Glutamatergic neuron (in vitro differentiated cells): ENCODE data around the gene RSKR. TPM values are rescaled to one million over a fixed set of nuclear protein-coding genes. Genes with fewer than 3 reads are reported as not detected.

Experiments
- DNase-seq: peaks from one replicate; pipeline ENCODE4 v3.0.0; 2022
- H3K27ac Mint-ChIP-seq: one replicate; pipeline ENCODE4 v1.8.0; 2020; ENCODE audit warnings: mild to moderate bottlenecking, mixed read lengths, inconsistent platforms; ENCODE audit not compliant: unreplicated experiment
- H3K27me3 Mint-ChIP-seq: one replicate; pipeline ENCODE4 v1.8.0; 2020; ENCODE audit warnings: mild to moderate bottlenecking, moderate library complexity, mixed read lengths, inconsistent platforms; ENCODE audit not compliant: unreplicated experiment
- H3K36me3 Mint-ChIP-seq: one replicate; pipeline ENCODE4 v1.8.0; 2020; ENCODE audit warnings: mild to moderate bottlenecking, mixed read lengths, inconsistent platforms; ENCODE audit not compliant: unreplicated experiment
- H3K4me1 Mint-ChIP-seq: one replicate; pipeline ENCODE4 v1.8.0; 2020; ENCODE audit warnings: mild to moderate bottlenecking, low read depth, mixed read lengths, inconsistent platforms; ENCODE audit not compliant: unreplicated experiment
- H3K4me3 Mint-ChIP-seq: one replicate; pipeline ENCODE4 v1.8.0; 2020; ENCODE audit warnings: mild to moderate bottlenecking, mixed read lengths, inconsistent platforms; ENCODE audit not compliant: unreplicated experiment
- H3K9me3 Mint-ChIP-seq: one replicate; pipeline ENCODE4 v1.8.0; 2020; ENCODE audit warnings: mild to moderate bottlenecking, moderate library complexity, mixed read lengths, inconsistent platforms; ENCODE audit not compliant: unreplicated experiment
- CTCF ChIP-seq: fragments of 200-600 bp; sonication (generic); IDR thresholded peaks from one replicate; pipeline ENCODE4 v1.5.0; 2021; ENCODE audit not compliant: partially characterized antibody, unreplicated experiment
- total RNA-seq: library from RNA; stranded (reverse); fragmentation: NEBNext Ultra II Directional; extraction: Animal tissue kit (Norgen Biotek cat#: 25700); gene quantifications from one replicate; pipeline ENCODE4 v1.2.1, GENCODE V29; 2021; ENCODE audit not compliant: unreplicated experiment

The RSKR gene
- total RNA-seq, 1 donor from 2014 or later, result 44.5 TPM

- H3K4me1 Mint-ChIP-seq, result peaks cover 8% of the 10 kb centered on the region
- peaks cover 10% of the 10 kb centered on the region for H3K9me3 Mint-ChIP-seq
- peaks cover 4% of the 10 kb centered on the region for H3K27me3 Mint-ChIP-seq
- no peak for TF ChIP-seq CTCF
- peak within 1 kb of the TSS; percentile 99 for H3K4me3 Mint-ChIP-seq
- peak within 1 kb of the TSS; percentile 87 for H3K27ac Mint-ChIP-seq
- DNase-seq, result peak; percentile 98
- H3K36me3 Mint-ChIP-seq, result no peaks in the 10 kb centered on the region
Measured at GRCh38 chr17:28571361-28572122, 42.4 kb downstream of the RSKR start, which contains the start of gene PIGS. PIGS (minus strand) TSS chr17:28571524; CDS start chr17:28571496, 28 bp downstream.

- Mint-ChIP-seq H3K27me3 (peaks cover 2% of the 10 kb centered on the region), H3K36me3 (no peaks in the 10 kb centered on the region), H3K27ac (peak overlapping the region; percentile 87), H3K9me3 (peaks cover 7% of the 10 kb centered on the region), H3K4me3 (peak overlapping the region; percentile 99), H3K4me1 (peaks cover 8% of the 10 kb centered on the region)
- DNase-seq, result peak; percentile 36
- TF ChIP-seq CTCF, result no peak
Measured at GRCh38 chr17:28570716-28571360, 43.1 kb downstream of the RSKR start.

DNA sequence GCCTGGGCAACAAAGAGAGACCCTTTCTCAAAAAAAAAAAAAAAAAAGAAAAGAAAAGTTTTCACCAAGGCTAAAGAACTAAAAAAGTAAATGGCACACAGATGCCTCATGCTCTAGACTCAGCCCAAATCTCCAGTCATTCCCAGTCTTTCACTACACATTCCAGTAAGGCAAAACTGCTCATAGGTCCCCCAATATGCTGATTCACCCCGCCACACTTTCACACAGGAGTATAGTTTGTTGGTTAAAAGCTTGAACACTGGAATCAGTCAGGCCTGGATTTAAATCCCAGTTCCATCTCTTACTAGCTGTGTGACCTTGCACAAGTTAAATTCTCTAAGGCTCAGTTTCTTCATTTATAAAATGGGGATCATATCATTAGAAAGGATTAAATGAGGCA, 44.5 kb downstream of the RSKR start:
- no peaks in the 10 kb centered on the region for H3K36me3 Mint-ChIP-seq
- peaks cover 7% of the 10 kb centered on the region for H3K4me1 Mint-ChIP-seq
- peak overlapping the region; percentile 99 for H3K4me3 Mint-ChIP-seq
- TF ChIP-seq CTCF, result no peak
- peaks cover 4% of the 10 kb centered on the region for H3K9me3 Mint-ChIP-seq
- no peak for DNase-seq
- H3K27ac Mint-ChIP-seq, result no peak overlapping the region
- no peaks in the 10 kb centered on the region for H3K27me3 Mint-ChIP-seq

- DNase-seq, result no peak
- Mint-ChIP-seq H3K27me3 (no peaks in the 10 kb centered on the region), H3K27ac (no peak overlapping the region), H3K4me1 (peaks cover 11% of the 10 kb centered on the region), H3K9me3 (peaks cover 4% of the 10 kb centered on the region), H3K36me3 (no peaks in the 10 kb centered on the region), H3K4me3 (peak overlapping the region; percentile 17)
- TF ChIP-seq CTCF, result no peak
Measured at GRCh38 chr17:28567604-28568003, 46.4 kb downstream of the RSKR start.

GRCh38 chr17:28563475-28563874, 50.5 kb downstream of the RSKR start:
- no peak overlapping the region for H3K27ac Mint-ChIP-seq
- H3K4me3 Mint-ChIP-seq, result no peak overlapping the region

More at GRCh38 chr17:28563475-28563874, 50.5 kb downstream of the RSKR start:
- Mint-ChIP-seq H3K27me3 (no peaks in the 10 kb centered on the region), H3K4me1 (peaks cover 6% of the 10 kb centered on the region), H3K9me3 (peaks cover 3% of the 10 kb centered on the region), H3K36me3 (no peaks in the 10 kb centered on the region)
- no peak for TF ChIP-seq CTCF
- no peak for DNase-seq
